Smooth muscle cell of the pulmonary artery (primary cell): ENCODE measurements around the gene KLK6. TPM values are rescaled to one million over a fixed set of nuclear protein-coding genes. Genes with fewer than 3 reads are reported as not detected.

ENCODE experiments used
- total RNA-seq: library from RNA; depleted of rRNA; stranded (reverse); fragments of >200 nt; gene quantifications from 2 replicates; pipeline ENCODE4 v1.2.3, GENCODE V29; 2014

KLK6 gene
- total RNA-seq: not detected in 2 replicates

GRCh38 chr19:50969413-50969760, at the start of gene KLK6:
Gene KLK6 (minus strand): TSS chr19:50969591. CDS start chr19:50968104, 1,487 bp downstream.

GRCh38 chr19:51001515-51001914, 32.1 kb upstream of the KLK6 start, which contains the start of gene KLK8:
Gene KLK8 (minus strand): TSS chr19:51001604. CDS start chr19:51001167, 437 bp downstream.

GRCh38 chr19:50983625-50984292, 14.4 kb upstream of the KLK6 start, which contains the start of gene KLK7:
Gene KLK7 (minus strand): TSS chr19:50983917. CDS start chr19:50982399, 1,518 bp downstream.

GRCh38 chr19:50952910-50953309, 16.5 kb downstream of the KLK6 start, which contains the start of gene KLK5:
Gene KLK5 (minus strand): TSS chr19:50953038. CDS start chr19:50952657, 381 bp downstream.

GRCh38 chr19:50911206-50912101, 57.9 kb downstream of the KLK6 start, which contains the start of gene KLK4:
Gene KLK4 (minus strand): TSS chr19:50911395. CDS start chr19:50910738, 657 bp downstream.

Other genes with a start within 250 kb of the KLK6 start
- gene SHANK1, start 249.8 kb downstream of the KLK6 start, total RNA-seq: 5.8 and 6.4 TPM in 2 replicates
- gene CLEC11A, start 246.2 kb downstream of the KLK6 start, total RNA-seq: 69.0 and 84.0 TPM in 2 replicates
- not detected in 2 replicates for gene GPR32, start 199.1 kb downstream of the KLK6 start, total RNA-seq
- not detected in 2 replicates for gene ACP4, start 179.2 kb downstream of the KLK6 start, total RNA-seq
- gene KLK1, start 145.8 kb downstream of the KLK6 start, total RNA-seq: not detected in 2 replicates
- not detected in 2 replicates for gene KLK15, start 136.0 kb downstream of the KLK6 start, total RNA-seq
- not detected in 2 replicates for gene KLK3, start 114.7 kb downstream of the KLK6 start, total RNA-seq
- gene KLK2, start 96.2 kb downstream of the KLK6 start, total RNA-seq: not detected in 2 replicates
- gene KLK4, start 58.2 kb downstream of the KLK6 start, total RNA-seq: not detected in 2 replicates
- not detected in 2 replicates for gene KLK5, start 16.6 kb downstream of the KLK6 start, total RNA-seq
- 0.13 TPM in 1 of 2 replicates, not detected in the other for gene KLK7, start 14.3 kb upstream of the KLK6 start, total RNA-seq
- not detected in 2 replicates for gene KLK8, start 32.0 kb upstream of the KLK6 start, total RNA-seq
- not detected in 2 replicates for gene KLK10, start 50.1 kb upstream of the KLK6 start, total RNA-seq
- gene KLK11, start 57.0 kb upstream of the KLK6 start, total RNA-seq: not detected in 2 replicates
- gene KLK12, start 65.4 kb upstream of the KLK6 start, total RNA-seq: not detected in 2 replicates
- not detected in 2 replicates for gene KLK13, start 95.5 kb upstream of the KLK6 start, total RNA-seq
- not detected in 2 replicates for gene KLK14, start 113.3 kb upstream of the KLK6 start, total RNA-seq
- gene CTU1, start 138.8 kb upstream of the KLK6 start, total RNA-seq: 5.3 and 8.8 TPM in 2 replicates
- not detected in 2 replicates for gene SIGLEC9, start 155.3 kb upstream of the KLK6 start, total RNA-seq
- not detected in 2 replicates for gene SIGLEC7, start 172.7 kb upstream of the KLK6 start, total RNA-seq